NOMO-1 treated with DMSO at 0.1 percent for 48 hours (cell line): Measurements from ENCODE around the gene TMPRSS7.

ENCODE experiments used
- DNase-seq: peaks from one replicate; lab custom pipeline; 2025; ENCODE audit not compliant: unreplicated experiment; lab: John Stamatoyannopoulos, UW

Gene TMPRSS7

GRCh38 chr3:112093180-112093522 lies 58.6 kb downstream of the TMPRSS7 start:
- no peak for DNase-seq

- no peak for DNase-seq
Measured at GRCh38 chr3:112095731-112096130, 61.2 kb downstream of the TMPRSS7 start.

GRCh38 chr3:112096176-112096575 lies 61.6 kb downstream of the TMPRSS7 start:
- DNase-seq, result no peak

- DNase-seq, result no peak
Measured at GRCh38 chr3:112097378-112097777, 62.8 kb downstream of the TMPRSS7 start.

GRCh38 chr3:112101916-112102315 lies 67.4 kb downstream of the TMPRSS7 start:
- DNase-seq, result no peak

GRCh38 chr3:112104774-112105173 lies 70.2 kb downstream of the TMPRSS7 start:
- DNase-seq, result no peak

- DNase-seq, result no peak
Measured at GRCh38 chr3:112109322-112109721, 74.8 kb downstream of the TMPRSS7 start.

GRCh38 chr3:112111785-112112402 lies 77.4 kb downstream of the TMPRSS7 start:
- peak; percentile 79 for DNase-seq

GRCh38 chr3:112114576-112115160 lies 80.1 kb downstream of the TMPRSS7 start:
- DNase-seq, result no peak

- DNase-seq, result no peak
Measured at GRCh38 chr3:112115161-112115739, 80.7 kb downstream of the TMPRSS7 start.

- no peak for DNase-seq
Measured at GRCh38 chr3:112115806-112116383, 81.4 kb downstream of the TMPRSS7 start.

GRCh38 chr3:112116748-112117186 lies 82.2 kb downstream of the TMPRSS7 start:
- no peak for DNase-seq

- no peak for DNase-seq
Measured at GRCh38 chr3:112117415-112117814, 82.9 kb downstream of the TMPRSS7 start.

GRCh38 chr3:112117841-112118571 lies 83.5 kb downstream of the TMPRSS7 start:
- peak; percentile 80 for DNase-seq

- peak; percentile 58 for DNase-seq
Measured at GRCh38 chr3:112119962-112120836, 85.7 kb downstream of the TMPRSS7 start.

- DNase-seq, result no peak
Measured at GRCh38 chr3:112121577-112122547, 87.3 kb downstream of the TMPRSS7 start.

GRCh38 chr3:112122870-112123269 lies 88.3 kb downstream of the TMPRSS7 start:
- DNase-seq, result no peak

GRCh38 chr3:112123548-112123947 lies 89.0 kb downstream of the TMPRSS7 start:
- DNase-seq, result no peak

GRCh38 chr3:112124907-112125607 lies 90.5 kb downstream of the TMPRSS7 start:
- DNase-seq, result no peak
